ENCODE results near the gene MAGI1.

Gene MAGI1

DNA sequence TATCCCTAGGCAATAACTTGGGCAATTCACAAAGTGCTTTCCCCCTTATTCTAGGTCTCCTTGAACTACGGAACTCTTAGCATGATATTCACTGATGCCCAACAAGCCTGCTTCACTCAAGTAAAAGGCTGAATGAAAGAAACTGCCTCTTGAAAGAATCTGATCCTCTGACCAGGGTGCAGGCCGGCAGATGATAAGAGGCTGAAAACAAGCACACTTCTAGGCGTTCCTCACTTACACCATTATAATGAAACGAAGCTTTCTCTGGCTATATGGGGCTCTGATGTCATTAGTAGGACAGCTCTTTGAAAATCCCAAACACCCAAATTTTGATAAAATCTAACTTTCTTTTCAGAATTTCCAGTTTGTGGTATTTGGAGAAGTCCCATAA is 28.4 kb downstream of the MAGI1 start:
- Mint-ChIP-seq H3K9me3 (no peaks in the 10 kb centered on the region), H3K4me3 (no peak overlapping the region), H3K4me1 (no peaks in the 10 kb centered on the region), H3K36me3 (no peaks in the 10 kb centered on the region), H3K27ac (no peak overlapping the region)
- DNase-seq (ENCODE audit: low spot score in 2 of 2): no peak
- no peak for ATAC-seq

DNA sequence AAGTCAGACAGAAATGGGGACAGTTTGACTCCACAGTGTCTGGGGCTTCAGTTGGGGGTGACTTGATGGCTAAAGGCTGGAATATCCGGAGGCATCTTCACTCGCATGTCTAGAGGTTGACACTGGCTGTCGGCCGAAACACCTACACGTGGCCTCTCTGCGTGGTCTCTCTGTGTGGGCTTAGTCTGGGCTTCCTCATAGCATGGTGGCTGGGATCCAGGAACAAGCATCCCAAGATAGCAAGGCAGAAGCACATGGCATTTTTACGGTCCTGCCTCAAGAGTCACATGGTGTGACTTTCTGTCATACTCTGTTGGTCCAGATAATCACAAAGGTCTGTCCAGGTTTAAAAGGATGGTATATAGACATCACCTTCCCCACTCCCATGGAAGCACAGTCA is 34.5 kb downstream of the MAGI1 start:
- no peaks in the 10 kb centered on the region for H3K9me3 Mint-ChIP-seq
- no peaks in the 10 kb centered on the region for H3K36me3 Mint-ChIP-seq
- no peak overlapping the region for H3K4me3 Mint-ChIP-seq
- H3K4me1 Mint-ChIP-seq: no peaks in the 10 kb centered on the region
- ATAC-seq (no peak), DNase-seq (ENCODE audit: low spot score in 2 of 2) (no peak)
- H3K27ac Mint-ChIP-seq: no peak overlapping the region

DNA sequence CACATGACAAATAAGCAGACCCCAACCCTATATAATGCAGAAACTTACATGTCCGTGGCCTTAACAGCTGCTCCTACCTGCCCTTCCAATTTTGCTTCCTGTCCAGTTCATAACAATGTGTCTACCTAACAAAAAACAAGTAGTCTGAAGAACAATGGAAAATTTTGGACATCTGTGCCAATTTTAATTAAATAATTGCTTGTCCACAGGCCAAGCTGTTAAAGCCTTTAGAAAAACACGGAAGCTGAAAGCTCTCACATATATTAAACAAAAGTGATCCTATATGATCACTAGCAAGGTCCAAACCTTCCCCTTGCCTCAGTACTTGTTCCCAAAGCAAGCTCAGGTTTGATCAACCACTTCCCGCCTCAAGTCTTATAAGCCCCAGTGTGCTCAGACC is 37.1 kb downstream of the MAGI1 start:
- no peak overlapping the region for H3K27ac Mint-ChIP-seq
- DNase-seq (ENCODE audit: low spot score in 2 of 2) (no peak), ATAC-seq (no peak)
- no peaks in the 10 kb centered on the region for H3K4me1 Mint-ChIP-seq
- no peak overlapping the region for H3K4me3 Mint-ChIP-seq
- H3K36me3 Mint-ChIP-seq: no peaks in the 10 kb centered on the region
- no peaks in the 10 kb centered on the region for H3K9me3 Mint-ChIP-seq

DNA sequence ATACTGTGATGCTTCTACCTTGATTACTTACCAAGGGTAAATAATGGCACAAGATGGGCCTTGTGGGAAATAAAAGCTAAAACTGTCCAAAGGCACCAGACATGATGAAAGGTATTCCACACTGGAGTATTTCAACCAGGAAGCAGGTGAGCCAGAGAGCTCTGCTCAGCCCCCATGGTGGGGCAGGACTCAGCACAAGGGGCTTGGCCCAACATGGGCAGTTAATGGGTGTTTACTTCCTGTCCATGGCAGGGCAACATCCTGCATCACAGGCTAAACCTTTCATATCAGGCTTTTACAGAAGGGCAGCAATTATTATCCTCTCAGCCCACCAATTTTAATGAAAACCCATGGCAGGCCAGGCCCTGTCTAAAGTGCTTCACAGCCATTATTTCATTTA is 38.2 kb downstream of the MAGI1 start:
- H3K9me3 Mint-ChIP-seq: no peaks in the 10 kb centered on the region
- H3K4me1 Mint-ChIP-seq: no peaks in the 10 kb centered on the region

DNA sequence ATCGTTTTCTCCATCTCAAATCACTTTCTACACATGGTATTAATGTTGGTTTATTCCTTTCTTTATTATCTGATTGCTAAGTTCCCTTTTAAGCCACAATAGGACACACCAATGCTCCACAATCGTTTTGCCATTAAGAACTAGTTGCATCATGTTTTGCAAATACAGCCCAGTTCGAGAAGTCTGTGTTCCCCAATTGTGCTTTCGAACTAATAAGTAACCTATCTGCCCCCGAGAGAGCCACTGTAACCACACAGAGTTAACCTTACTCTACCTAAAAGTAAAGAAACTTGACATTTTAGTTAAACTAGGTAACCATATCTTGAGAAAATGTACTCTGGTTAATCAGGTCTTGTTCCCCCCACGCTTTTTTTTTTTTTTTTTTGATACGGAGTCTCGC is 39.1 kb downstream of the MAGI1 start:
- H3K4me3 Mint-ChIP-seq: no peak overlapping the region
- no peaks in the 10 kb centered on the region for H3K9me3 Mint-ChIP-seq
- no peak overlapping the region for H3K27ac Mint-ChIP-seq
- no peaks in the 10 kb centered on the region for H3K4me1 Mint-ChIP-seq
- ATAC-seq: no peak
- no peak for DNase-seq (ENCODE audit: low spot score in 2 of 2)
- H3K36me3 Mint-ChIP-seq: no peaks in the 10 kb centered on the region

More for the DNA sequence above, 38.2 kb downstream of the MAGI1 start:
- Mint-ChIP-seq H3K27ac (no peak overlapping the region), H3K4me3 (no peak overlapping the region), H3K36me3 (no peaks in the 10 kb centered on the region)
- ATAC-seq (no peak), DNase-seq (ENCODE audit: low spot score in 2 of 2) (no peak)

DNA sequence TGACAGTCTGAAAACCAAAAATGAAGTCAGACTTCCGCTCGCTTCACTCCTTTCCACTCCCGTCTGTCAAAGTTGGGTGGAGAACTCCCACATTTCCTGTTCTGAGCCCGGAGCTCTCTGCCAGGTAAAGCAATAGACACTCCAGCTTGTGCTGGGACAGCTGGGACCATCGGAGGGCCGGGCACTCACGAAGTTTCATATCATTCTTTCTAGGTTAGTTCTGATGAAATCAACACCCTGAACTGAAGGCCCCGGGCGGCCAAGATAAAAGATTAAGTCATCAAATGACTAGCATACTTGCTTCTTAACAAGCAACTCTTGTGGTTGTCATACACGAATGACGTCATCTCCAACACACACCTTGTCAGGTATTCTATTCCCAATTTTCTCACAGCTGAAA is 42.1 kb downstream of the MAGI1 start:
- H3K4me1 Mint-ChIP-seq: no peaks in the 10 kb centered on the region
- no peak overlapping the region for H3K27ac Mint-ChIP-seq
- H3K9me3 Mint-ChIP-seq: peaks cover 3% of the 10 kb centered on the region
- DNase-seq (ENCODE audit: low spot score in 2 of 2): no peak
- no peak for ATAC-seq
- H3K4me3 Mint-ChIP-seq: no peak overlapping the region
- no peaks in the 10 kb centered on the region for H3K36me3 Mint-ChIP-seq

DNA sequence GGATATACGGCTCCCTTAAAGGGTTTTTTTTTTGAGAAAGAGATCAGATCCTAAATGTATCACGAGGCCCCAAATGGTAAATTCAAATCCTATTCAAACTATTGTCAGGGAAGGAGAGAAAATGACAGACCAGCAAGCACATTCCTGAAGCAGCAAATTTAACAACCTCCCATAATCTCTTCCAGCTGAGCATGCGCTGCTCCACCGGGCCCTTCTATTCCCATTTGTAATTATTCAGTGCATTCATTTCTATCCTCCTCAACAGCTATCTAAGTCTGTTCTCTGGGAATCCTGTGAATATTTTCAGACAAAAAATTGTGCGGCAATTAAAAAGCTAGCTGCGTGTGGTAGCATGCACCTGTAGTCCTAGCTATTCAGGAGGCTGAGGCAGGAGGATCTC is 43.2 kb downstream of the MAGI1 start:
- no peak for ATAC-seq
- Mint-ChIP-seq H3K9me3 (peaks cover 3% of the 10 kb centered on the region), H3K27ac (no peak overlapping the region), H3K36me3 (no peaks in the 10 kb centered on the region), H3K4me1 (no peaks in the 10 kb centered on the region), H3K4me3 (no peak overlapping the region)
- no peak for DNase-seq (ENCODE audit: low spot score in 2 of 2)

DNA sequence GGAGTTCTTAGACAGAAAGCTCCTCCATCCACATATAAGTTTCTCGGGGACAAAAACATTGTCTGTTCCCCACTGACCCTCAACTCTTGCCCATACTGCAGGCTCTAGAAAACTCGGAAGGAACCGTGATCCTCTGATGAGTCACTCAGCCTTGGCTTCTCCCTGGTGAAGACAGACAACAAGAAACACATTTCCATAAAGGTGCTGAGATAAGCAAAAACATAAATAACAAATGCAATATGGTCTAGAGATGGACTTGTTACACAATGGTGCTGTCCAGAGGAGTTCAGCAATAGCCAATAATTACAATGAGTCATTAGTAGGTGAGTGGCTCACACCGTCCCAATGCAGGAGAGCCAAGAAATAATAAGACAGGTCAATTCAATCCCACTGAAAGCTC is 43.7 kb downstream of the MAGI1 start:
- ATAC-seq: no peak
- H3K4me1 Mint-ChIP-seq: no peaks in the 10 kb centered on the region
- peaks cover 3% of the 10 kb centered on the region for H3K9me3 Mint-ChIP-seq
- no peak overlapping the region for H3K27ac Mint-ChIP-seq
- no peak overlapping the region for H3K4me3 Mint-ChIP-seq
- no peaks in the 10 kb centered on the region for H3K36me3 Mint-ChIP-seq
- no peak for DNase-seq (ENCODE audit: low spot score in 2 of 2)

DNA sequence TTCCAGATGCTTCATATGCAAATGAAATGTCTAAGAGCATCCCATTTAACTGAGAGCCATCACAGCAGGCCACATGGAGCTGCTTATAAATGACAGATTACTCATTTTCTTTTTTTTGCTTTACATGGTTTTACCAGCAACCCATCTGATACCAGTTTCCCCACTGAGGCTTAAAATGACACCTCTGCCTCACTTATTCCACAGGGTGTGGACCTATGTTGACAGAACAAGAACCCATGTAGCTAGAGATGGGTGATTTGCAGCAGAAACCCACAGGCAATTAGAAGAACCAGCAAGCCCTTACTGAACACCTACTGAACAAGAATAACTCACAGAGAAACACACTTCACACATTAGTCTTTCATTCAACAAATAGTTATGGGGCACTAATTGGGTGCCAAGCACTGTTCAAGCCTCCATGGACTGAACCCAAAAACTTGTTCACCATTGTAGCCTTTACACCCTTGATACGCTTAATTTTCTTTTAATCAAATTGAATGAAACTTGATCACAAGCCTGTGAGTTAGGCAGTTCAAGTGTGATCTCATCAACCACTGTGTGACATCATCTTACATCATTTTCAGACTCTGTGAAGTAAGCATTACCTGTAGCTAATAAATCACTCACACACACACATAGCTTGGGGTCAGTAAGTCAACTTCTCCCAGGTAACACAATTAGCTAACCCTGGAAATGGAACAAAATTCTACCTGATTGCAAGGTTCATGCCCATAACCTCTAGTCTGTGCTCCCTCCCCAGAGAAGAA is 45.4 kb downstream of the MAGI1 start:
- ATAC-seq: no peak
- Mint-ChIP-seq H3K36me3 (no peaks in the 10 kb centered on the region), H3K9me3 (peaks cover 6% of the 10 kb centered on the region), H3K4me3 (no peak overlapping the region), H3K27ac (no peak overlapping the region), H3K4me1 (no peaks in the 10 kb centered on the region)
- DNase-seq (ENCODE audit: low spot score in 2 of 2): no peak

DNA sequence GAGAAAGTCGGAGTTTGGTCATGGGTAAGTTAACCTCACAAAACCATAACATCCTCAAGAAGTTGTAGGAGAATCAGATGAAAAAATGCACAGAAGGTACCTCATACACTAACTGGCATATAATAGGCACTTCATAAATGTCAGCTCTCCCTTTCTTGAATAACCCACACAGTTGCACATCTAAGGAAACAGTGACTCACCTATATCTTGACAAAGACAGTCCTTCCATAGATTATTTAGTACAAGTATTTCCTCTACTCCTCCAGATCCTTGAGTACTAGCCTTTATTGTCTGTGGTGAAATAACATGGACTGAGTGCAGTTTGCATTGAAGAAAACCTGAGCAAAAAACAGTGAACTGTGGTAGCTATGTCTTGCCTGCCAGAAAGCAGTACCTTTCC is 46.6 kb downstream of the MAGI1 start:
- ATAC-seq: no peak
- no peak for DNase-seq (ENCODE audit: low spot score in 2 of 2)
- no peak overlapping the region for H3K27ac Mint-ChIP-seq
- H3K4me3 Mint-ChIP-seq: no peak overlapping the region
- H3K36me3 Mint-ChIP-seq: no peaks in the 10 kb centered on the region
- no peaks in the 10 kb centered on the region for H3K4me1 Mint-ChIP-seq
- H3K9me3 Mint-ChIP-seq: peaks cover 6% of the 10 kb centered on the region

DNA sequence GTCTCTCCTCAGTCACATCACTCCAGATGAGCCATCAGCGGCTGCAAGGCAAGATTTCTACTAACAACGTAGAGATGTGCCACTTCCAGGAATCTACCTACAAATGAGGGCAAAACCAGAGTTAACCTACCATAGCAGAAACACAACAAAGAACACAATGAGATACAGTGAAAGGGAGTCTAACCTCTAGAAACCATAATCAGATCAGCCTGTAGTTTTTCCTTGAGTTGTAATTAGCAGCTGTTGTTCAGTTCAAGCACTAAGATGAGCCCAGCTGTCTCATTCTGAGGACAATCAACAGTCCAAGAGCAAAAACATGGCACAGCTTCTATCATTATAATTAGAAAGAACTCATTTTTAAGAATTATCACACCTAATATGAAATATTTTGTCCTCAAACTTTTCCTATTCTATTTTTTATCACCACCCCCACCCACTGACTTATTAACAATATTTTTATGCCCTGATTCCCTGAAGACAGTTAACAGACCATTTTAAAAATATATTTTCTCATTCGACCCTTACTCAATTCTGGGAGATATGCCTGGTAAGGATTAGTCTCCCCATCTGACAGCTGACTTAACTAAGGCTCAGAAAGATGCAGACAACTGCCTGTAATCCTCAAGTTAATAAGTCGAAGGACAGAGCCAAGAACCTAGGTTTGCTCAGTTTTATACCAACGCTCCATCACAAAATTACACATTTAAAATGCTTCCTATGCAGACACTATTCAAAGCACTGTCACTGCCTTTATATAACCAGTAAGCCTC is 50.1 kb downstream of the MAGI1 start:
- no peaks in the 10 kb centered on the region for H3K4me1 Mint-ChIP-seq
- H3K4me3 Mint-ChIP-seq: no peak overlapping the region
- ATAC-seq (no peak), DNase-seq (ENCODE audit: low spot score in 2 of 2) (no peak)
- H3K36me3 Mint-ChIP-seq: no peaks in the 10 kb centered on the region
- H3K9me3 Mint-ChIP-seq: peaks cover 3% of the 10 kb centered on the region
- H3K27ac Mint-ChIP-seq: no peak overlapping the region

DNA sequence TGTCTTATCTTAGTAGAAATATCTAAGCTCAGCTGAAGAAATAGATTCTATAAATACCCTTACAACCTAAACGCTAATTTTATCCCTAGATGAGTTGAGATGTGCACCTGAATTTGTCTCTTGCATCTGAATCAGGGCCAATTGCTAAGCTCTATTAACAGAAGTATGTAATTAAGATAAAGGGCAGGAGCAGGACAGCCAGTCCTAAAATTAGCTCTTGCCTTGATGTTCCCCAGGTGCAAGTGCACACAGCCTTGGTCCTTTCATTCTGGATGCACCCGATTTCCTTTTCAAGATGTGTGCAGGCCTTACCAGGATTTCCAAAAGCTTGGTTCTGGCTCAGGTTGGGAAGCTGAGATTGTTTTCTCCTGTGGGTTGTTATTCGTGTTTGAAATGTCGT is 52.4 kb downstream of the MAGI1 start:
- Mint-ChIP-seq H3K4me1 (no peaks in the 10 kb centered on the region), H3K36me3 (no peaks in the 10 kb centered on the region), H3K9me3 (peaks cover 3% of the 10 kb centered on the region), H3K27ac (no peak overlapping the region), H3K4me3 (no peak overlapping the region)
- no peak for DNase-seq (ENCODE audit: low spot score in 2 of 2)
- no peak for ATAC-seq

DNA sequence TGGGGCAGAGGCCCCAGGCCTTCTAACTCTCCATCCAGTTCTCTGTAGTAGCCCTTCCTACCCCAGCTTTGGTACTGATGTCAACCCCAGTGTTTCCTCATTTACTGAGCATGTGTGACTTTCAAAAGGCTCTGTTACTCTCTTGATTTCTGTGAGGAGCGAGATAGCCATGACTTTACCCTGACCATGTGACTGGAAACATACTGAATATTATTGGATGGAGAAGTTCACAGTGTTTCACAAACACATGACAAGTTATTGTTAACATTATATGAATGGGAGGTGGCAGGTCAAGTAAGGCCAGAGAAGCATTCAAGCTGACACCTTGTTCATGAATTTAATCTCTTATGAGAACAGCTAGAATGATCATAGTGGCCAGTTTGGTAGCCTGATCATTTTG is 53.7 kb downstream of the MAGI1 start:
- no peaks in the 10 kb centered on the region for H3K36me3 Mint-ChIP-seq
- DNase-seq (ENCODE audit: low spot score in 2 of 2): no peak
- H3K9me3 Mint-ChIP-seq: peaks cover 2% of the 10 kb centered on the region
- no peaks in the 10 kb centered on the region for H3K4me1 Mint-ChIP-seq
- no peak overlapping the region for H3K27ac Mint-ChIP-seq
- ATAC-seq: no peak
- no peak overlapping the region for H3K4me3 Mint-ChIP-seq

DNA sequence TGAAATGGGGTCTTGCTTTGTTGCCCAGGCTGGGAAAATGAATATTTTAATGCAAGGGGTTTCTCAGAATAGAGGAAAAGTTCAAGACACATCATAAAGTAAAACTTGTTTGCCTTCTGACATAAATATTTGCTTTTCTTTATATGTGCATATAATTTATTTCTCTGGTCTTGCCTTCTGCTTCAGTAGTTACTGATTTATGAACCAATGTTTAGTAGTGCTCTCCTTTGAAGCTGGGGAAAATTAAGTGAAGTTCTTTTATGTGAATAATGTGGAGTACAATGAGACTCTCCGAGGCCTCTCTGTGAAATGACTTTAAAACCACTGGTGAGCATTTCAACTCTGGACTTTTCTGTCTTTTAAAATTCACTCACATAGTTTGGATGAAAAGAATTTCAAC is 55.6 kb downstream of the MAGI1 start:
- DNase-seq (ENCODE audit: low spot score in 2 of 2): no peak
- ATAC-seq: no peak
- no peaks in the 10 kb centered on the region for H3K4me1 Mint-ChIP-seq
- H3K9me3 Mint-ChIP-seq: no peaks in the 10 kb centered on the region
- H3K36me3 Mint-ChIP-seq: no peaks in the 10 kb centered on the region
- H3K27ac Mint-ChIP-seq: no peak overlapping the region
- H3K4me3 Mint-ChIP-seq: no peak overlapping the region

DNA sequence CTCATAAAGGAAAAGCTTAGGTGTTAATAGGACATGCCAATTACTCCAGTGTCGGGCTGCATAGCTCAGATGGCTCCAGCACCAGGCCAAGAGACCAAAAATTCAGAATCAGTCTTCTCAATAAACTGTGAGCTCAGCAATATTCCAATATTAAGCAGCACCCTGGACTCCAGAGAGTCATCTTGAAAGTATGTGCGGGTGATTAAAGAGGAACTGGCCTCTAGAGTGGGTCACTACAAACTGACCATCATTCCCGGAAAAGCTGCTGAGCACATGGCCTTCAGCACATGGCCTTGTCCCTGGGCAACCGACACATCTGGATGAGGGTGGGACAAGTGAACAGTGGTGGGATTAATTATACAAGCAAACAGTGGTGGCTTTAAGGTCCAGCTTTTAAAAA is 59.0 kb downstream of the MAGI1 start:
- no peaks in the 10 kb centered on the region for H3K4me1 Mint-ChIP-seq
- ATAC-seq: no peak
- H3K4me3 Mint-ChIP-seq: no peak overlapping the region
- peaks cover 3% of the 10 kb centered on the region for H3K9me3 Mint-ChIP-seq
- H3K27ac Mint-ChIP-seq: no peak overlapping the region
- no peaks in the 10 kb centered on the region for H3K36me3 Mint-ChIP-seq
- DNase-seq (ENCODE audit: low spot score in 2 of 2): no peak

DNA sequence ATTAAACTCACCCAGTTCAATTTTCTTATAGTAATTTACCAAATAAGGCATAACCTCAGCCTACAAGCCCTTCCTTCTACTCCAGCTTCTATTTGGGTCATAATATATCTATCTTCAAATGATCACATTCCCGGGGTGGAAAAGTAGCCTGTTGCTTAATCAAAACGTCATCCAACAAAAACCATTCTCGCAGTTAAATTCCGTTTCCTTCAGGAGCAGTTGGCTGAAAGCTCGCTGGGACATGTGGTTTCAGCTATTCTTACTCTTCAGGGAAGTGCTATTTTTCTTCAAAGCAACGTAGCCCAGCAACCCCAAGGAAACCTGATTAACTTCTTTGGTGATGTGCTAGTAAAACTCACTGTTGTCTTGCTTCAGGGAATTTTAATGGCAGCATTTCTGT is 59.6 kb downstream of the MAGI1 start:
- DNase-seq (ENCODE audit: low spot score in 2 of 2) (no peak), ATAC-seq (no peak)
- H3K4me1 Mint-ChIP-seq: no peaks in the 10 kb centered on the region
- H3K9me3 Mint-ChIP-seq: peaks cover 3% of the 10 kb centered on the region
- no peak overlapping the region for H3K27ac Mint-ChIP-seq
- no peak overlapping the region for H3K4me3 Mint-ChIP-seq
- no peaks in the 10 kb centered on the region for H3K36me3 Mint-ChIP-seq
